Anterior cingulate cortex (tissue), 58 donors: ENCODE data around the gene REPIN1.

Source experiments
- DNase-seq, 58 donors: peaks; one replicate each; lab custom pipeline; 2025; lab: John Stamatoyannopoulos, UW

REPIN1 gene

DNA sequence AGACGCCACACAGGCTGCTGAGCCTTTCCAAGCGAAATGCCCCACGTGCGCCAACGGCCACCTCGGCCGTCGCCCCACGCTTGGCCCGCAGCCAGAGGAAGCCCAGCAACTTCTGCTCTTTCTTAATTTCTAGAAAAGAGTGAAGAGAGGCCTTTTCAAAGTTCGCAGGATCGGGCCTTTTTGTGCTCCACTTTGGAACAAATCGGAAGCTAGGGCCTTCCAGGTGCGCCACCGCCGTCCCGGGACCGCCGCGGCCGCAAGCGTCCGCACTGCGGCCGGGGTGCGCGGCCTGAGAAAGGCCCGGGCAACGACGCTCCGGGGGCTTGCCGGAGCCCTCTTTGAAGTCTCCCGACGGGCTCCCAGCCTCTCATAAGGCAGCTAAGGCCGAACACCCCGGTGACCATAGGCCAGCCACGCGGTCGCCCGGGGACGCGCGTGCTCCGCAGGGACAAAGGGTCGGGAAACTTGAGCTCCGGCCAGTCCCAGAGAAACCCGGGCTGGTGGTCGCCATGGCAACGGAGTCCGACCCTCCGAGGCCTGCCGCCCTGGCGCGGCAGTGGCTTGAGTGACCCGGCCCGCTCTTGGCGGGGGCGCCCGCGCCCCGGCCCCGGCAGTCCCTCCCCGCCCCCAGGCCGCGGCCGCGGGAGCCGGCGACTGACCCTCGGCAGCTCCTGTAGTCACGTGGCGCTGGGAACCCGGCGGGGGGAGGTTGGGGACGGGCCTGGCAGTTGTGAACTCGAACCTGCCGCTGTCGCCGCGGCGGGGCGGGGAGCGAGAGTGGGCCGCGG, at the start of gene REPIN1:
Gene REPIN1 (plus strand): TSS at position 727 of the 788 bp plus-strand sequence. CDS start 890 bp downstream, outside the sequence.
- peak; percentile 28 to 91 (median 85) for DNase-seq

DNA sequence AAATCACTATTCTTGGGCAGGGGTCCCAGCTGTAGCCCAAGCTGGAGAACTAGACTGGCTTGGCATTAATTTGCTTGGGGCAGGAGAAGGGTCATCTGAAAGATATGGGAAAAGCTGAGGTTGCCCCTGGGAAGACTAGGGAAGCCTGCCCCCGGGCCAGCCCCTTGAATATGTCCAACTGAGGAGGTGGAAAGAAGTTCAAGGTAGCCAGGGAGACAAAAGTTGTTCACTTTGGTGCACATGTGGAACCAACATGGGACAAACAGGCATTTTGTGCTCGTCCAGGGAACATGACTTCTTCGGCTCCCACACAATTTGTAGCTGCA, 46.9 kb upstream of the REPIN1 start:
- no peak for DNase-seq

GRCh38 chr7:150322114-150322832, 46.3 kb upstream of the REPIN1 start:
- no peak for DNase-seq

GRCh38 chr7:150322833-150323681, 45.6 kb upstream of the REPIN1 start, which contains the start of the genes ACTR3C and LRRC61:
Gene ACTR3C (minus strand): TSS chr7:150323545. CDS start chr7:150295296, 28,249 bp downstream.
Gene LRRC61 (plus strand): TSS chr7:150323355. CDS start chr7:150336862, 13,507 bp downstream.
- peak in 5 of 58 donors; percentile 18 to 60 (median 22) for DNase-seq

DNA sequence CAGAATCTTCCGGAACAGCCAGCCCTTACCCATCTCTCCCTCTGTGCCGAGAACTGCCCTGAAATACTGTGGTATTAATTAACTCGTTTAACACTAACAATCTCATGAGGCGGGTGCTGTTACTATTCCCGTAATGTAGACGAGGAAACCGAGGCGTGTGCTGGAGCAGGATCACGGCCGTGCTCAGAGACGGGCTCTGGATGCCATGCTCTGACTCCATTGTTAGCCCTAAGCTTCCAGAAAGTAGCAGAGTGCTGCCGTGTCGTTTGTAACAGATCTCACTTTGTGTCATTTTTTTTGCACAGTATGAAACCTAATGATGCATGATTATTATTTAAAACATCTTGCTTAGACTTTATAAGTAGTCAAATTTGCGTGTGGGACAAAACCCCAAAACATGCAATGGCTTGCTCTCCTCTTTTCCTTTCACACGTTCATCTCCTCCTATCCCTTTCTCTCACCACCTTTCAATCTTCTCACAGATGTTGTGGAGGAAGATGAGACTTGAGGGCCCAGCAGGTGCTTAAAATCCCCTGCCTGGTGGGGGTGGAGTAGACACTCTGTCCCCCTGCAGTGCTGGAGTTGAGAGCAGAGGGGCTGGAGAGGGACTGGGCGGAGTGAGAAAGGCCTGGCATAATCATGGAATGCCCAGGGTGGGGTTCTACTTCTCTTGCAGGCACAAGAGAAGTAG, 44.8 kb upstream of the REPIN1 start:
- DNase-seq: no peak

- no peak for DNase-seq
Observed at GRCh38 chr7:150324373-150324961, 44.2 kb upstream of the REPIN1 start.

DNA sequence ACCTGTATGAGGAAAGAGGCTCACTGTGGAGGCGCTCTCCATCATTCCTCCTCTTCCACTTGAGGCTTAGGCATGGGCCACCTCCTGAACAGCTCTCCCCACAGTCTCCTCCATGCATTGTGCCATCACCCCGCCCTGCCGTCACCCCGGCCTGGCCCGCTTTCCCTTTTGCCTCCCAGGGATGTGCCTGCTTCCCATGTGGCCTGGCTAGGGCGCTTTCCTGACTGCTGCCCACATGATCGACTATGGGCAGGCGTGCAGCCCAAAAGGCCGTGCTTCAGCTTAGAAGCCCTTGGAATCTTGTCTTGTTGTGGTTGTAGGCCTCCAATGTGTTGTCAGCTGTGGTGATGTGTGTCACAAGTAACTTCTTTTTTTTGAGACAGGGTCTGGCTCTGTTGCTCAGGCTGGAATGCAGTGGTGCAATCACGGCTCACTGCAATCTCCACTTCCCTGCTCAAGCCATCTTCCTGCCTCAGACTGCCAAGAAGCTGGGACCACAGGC, 43.5 kb upstream of the REPIN1 start:
- no peak for DNase-seq

- no peak for DNase-seq
Observed at GRCh38 chr7:150325901-150326300, 42.7 kb upstream of the REPIN1 start.

GRCh38 chr7:150326657-150327268, 41.9 kb upstream of the REPIN1 start:
- DNase-seq: no peak

DNA sequence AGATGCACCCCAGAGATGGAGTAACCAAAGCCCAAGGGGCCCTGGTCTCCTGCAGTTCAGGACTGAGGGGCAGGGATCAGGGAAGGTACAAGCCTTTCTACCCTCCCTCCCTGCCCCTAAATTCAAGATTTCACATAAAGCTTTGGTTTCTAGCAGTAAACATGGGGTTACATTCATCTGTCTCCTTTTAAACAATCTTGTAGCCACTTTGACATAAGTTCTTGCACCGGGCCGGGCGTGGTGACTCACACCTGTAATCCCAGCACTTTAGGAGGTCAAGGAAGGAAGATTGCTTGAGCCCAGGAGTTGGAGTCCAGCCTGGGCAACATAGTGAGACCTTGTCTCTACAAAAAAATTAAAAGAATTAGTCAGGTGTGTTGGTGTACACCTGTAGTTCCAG, 41.3 kb upstream of the REPIN1 start:
- DNase-seq: no peak

DNA sequence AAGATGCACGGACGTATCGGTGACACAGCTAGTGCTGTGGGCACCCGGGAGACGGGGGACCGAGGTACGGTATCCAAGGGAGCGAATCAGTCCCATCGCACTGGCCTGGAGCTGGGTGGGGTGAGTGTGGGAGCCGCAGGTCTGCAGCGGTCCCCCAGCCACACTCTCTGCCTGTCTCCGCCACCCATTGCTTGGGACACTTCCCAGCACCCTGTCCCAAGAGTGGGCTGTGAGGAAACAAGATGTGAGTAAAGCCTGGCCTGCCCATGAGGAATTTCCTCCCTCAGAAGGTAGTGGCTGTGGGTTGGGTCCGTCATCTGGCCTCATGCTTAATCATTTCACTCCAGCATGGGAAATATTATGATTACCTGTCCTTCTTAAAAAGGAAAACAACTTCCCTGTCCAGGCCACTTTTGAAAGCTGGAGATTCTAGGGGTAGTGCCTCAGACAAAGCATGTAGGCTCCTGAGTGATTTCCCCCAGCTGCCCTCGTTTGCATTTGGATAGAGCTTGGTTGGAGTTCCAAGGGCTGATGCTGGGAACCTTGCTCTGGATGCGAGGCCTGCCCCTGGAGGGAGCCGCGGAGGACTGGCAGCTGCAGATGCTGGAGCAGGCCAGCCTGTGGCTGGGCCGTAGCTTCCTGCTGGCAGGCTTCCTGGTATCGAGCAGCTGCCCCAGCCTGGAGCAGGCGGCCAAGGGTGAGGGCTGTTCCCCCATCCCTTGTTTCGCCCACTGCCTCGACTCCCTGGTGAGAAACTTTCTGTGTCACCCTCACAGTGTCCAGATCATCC, 39.1 kb upstream of the REPIN1 start:
- peak in 24 of 58 donors; percentile 8 to 58 (median 34) for DNase-seq

- DNase-seq: no peak
Observed at GRCh38 chr7:150330211-150330885, 38.3 kb upstream of the REPIN1 start.

GRCh38 chr7:150332852-150333635, 35.6 kb upstream of the REPIN1 start:
- DNase-seq: no peak

- no peak for DNase-seq
Observed at GRCh38 chr7:150333659-150334058, 35.0 kb upstream of the REPIN1 start.

DNA sequence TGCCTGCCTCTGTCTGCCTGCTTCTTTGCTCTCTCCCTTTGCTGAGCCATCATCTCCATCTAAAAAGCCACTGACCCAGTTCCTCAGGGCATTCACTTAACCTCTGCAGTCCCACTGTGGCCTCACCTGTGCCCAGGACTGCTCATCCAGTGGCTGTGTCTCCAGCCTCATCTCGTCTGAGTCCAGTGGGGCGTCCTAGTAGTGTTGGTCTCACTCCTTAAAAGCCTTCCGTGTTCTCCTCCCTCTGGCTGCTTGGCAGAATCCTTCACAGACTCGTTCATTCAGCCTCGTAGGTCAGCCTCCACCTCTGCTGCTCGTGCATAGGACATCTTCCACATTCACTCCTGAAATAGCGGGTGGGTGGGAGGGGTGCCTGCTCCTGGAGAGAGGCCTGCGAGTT, 34.5 kb upstream of the REPIN1 start:
- no peak for DNase-seq

- DNase-seq: no peak
Observed at GRCh38 chr7:150335108-150335773, 33.4 kb upstream of the REPIN1 start.
